Liver (tissue), 9 donors: ENCODE data around the gene STXBP4. TPM values are rescaled to one million over a fixed set of nuclear protein-coding genes. Genes with fewer than 3 reads are reported as not detected.

Source experiments
- DNase-seq: peaks from one replicate; pipeline ENCODE4 v3.0.0-alpha.2; 2017; ENCODE audit warnings: low spot score
- H3K27ac ChIP-seq, 2 donors: one replicate each; pipeline ENCODE4 v1.7.0; 2013; ENCODE audit warnings: inconsistent platforms in 2 of 2, low read length in 2 of 2, control low read depth in 1 of 2, low read depth in 1 of 2, mild to moderate bottlenecking in 1 of 2
- H3K27me3 ChIP-seq, 4 donors: one replicate each; pipeline versions ENCODE4 v1.6.1 to v1.7.0; 2013; ENCODE audit warnings: low read length in 3 of 4, inconsistent platforms in 1 of 4, mild to moderate bottlenecking in 1 of 4, moderate library complexity in 1 of 4; ENCODE audit not compliant: control insufficient read depth in 4 of 4, insufficient read depth in 4 of 4
- H3K36me3 ChIP-seq, 4 donors: one replicate each; pipeline versions ENCODE4 v1.6.1 to v1.7.0; 2013; ENCODE audit warnings: low read length in 3 of 4, mild to moderate bottlenecking in 3 of 4, low read depth in 1 of 4, moderate library complexity in 1 of 4; ENCODE audit not compliant: control insufficient read depth in 4 of 4, insufficient read depth in 3 of 4
- H3K4me1 ChIP-seq, 4 donors: one replicate each; pipeline versions ENCODE4 v1.6.1 to v1.7.0; 2013; ENCODE audit warnings: low read length in 3 of 4, mild to moderate bottlenecking in 3 of 4, moderate library complexity in 1 of 4; ENCODE audit not compliant: control insufficient read depth in 4 of 4, insufficient read depth in 4 of 4
- H3K4me3 ChIP-seq, 3 donors: one replicate each; pipeline versions ENCODE4 v1.6.1 to v1.7.0; 2013; ENCODE audit warnings: low read length in 3 of 3, control low read depth in 1 of 3, low read depth in 1 of 3, mild to moderate bottlenecking in 1 of 3
- H3K9ac ChIP-seq, 2 donors: one replicate each; pipeline ENCODE4 v1.7.0; 2013; ENCODE audit warnings: low read length in 2 of 2, mild to moderate bottlenecking in 2 of 2, moderate library complexity in 2 of 2, control low read depth in 1 of 2, low read depth in 1 of 2
- H3K9me3 ChIP-seq, 4 donors: one replicate each; pipeline versions ENCODE4 v1.6.1 to v1.7.0; 2013; ENCODE audit warnings: low read length in 3 of 4; ENCODE audit not compliant: control insufficient read depth in 4 of 4
- ATF3 ChIP-seq: IDR thresholded peaks from 2 replicates; pipeline ENCODE4 v1.6.1; 2016; ENCODE audit warnings: antibody characterized with exemption
- EGR1 ChIP-seq, 2 donors: IDR thresholded peaks; 2 replicates each; pipeline ENCODE4 v1.6.1; 2016 to 2018; ENCODE audit warnings: antibody characterized with exemption in 2 of 2, low read depth in 2 of 2
- GABPA ChIP-seq, 2 donors: IDR thresholded peaks in 1 of 2; conservative IDR thresholded peaks in 1 of 2; 2 replicates each; pipeline ENCODE4 v1.6.1; 2016; ENCODE audit warnings: antibody characterized with exemption in 2 of 2, mild to moderate bottlenecking in 1 of 2, moderate library complexity in 1 of 2
- HNF4A ChIP-seq, 2 donors: conservative IDR thresholded peaks; 2 replicates each; pipeline ENCODE4 v1.6.1; 2016; ENCODE audit warnings: antibody characterized with exemption in 2 of 2, mild to moderate bottlenecking in 2 of 2
- HNF4G ChIP-seq: IDR thresholded peaks from 2 replicates; pipeline ENCODE4 v1.6.1; 2016; ENCODE audit warnings: antibody characterized with exemption
- JUND ChIP-seq, 2 donors: IDR thresholded peaks; 2 replicates each; pipeline ENCODE4 v1.6.1; 2016; ENCODE audit warnings: antibody characterized with exemption in 2 of 2
- NR2F2 ChIP-seq: IDR thresholded peaks from 2 replicates; pipeline ENCODE4 v1.6.1; 2016; ENCODE audit warnings: antibody characterized with exemption
- RXRA ChIP-seq, 2 donors: IDR thresholded peaks; 2 replicates each; pipeline ENCODE4 v1.6.1; 2017 to 2018; ENCODE audit warnings: antibody characterized with exemption in 2 of 2, mild to moderate bottlenecking in 1 of 2
- SP1 ChIP-seq: IDR thresholded peaks from 2 replicates; pipeline ENCODE4 v1.6.1; 2018; ENCODE audit warnings: antibody characterized with exemption, mild to moderate bottlenecking
- YY1 ChIP-seq: IDR thresholded peaks from 2 replicates; pipeline ENCODE4 v1.6.1; 2016; ENCODE audit warnings: antibody characterized with exemption, mild to moderate bottlenecking
- WGBS: extraction: QIAGEN DNeasy Blood & Tissue Kit; methylation state at CpG from one replicate; pipeline ENCODE4 v1.1.7; 2013; 5-methylcytosine and 5-hydroxymethylcytosine counted together
- polyA plus RNA-seq, 2 donors: library from polyadenylated mRNA; stranded (reverse) in 1 of 2; unstranded in 1 of 2; fragments of 200-250 nt in 1 of 2; fragments of >200 nt in 1 of 2; fragmentation: Nextera tagmentation in 1 of 2; extraction: Ambion mirVana in 1 of 2; gene quantifications; one replicate each; pipeline versions ENCODE4 v1.2.1 to v1.2.3, GENCODE V29; 2013 to 2015
- total RNA-seq, 2 donors: library from RNA; depleted of rRNA; stranded (reverse); fragments of >200 nt; gene quantifications; one replicate each; pipeline ENCODE4 v1.2.3, GENCODE V29; 2014
- TF ChIP-seq, protein P1 (sequence below): IDR thresholded peaks from 2 replicates; pipeline ENCODE4 v1.6.1; 2016; ENCODE audit warnings: antibody characterized with exemption
- TF ChIP-seq, protein P2 (sequence below): fragments of 150-350 bp; IDR thresholded peaks from 2 replicates; pipeline ENCODE4 v1.5.1; 2017; ENCODE audit warnings: improper control_type of control experiment, low read depth, low read length; ENCODE audit not compliant: missing input control
- TF ChIP-seq, protein P3 (sequence below): IDR thresholded peaks from 2 replicates; pipeline ENCODE4 v1.6.1; 2016; ENCODE audit warnings: antibody characterized with exemption
- TF ChIP-seq, protein P4 (sequence below): IDR thresholded peaks from 2 replicates; pipeline ENCODE4 v1.6.1; 2016; ENCODE audit warnings: antibody characterized with exemption, mild to moderate bottlenecking
- donor health status: healthy.
- donor health status: healthy.
- donor health status: healthy.
- donor health status: healthy.
- donor health status: healthy.

The STXBP4 gene
- total and polyA plus RNA-seq, 4 donors: 1.5 to 12.6 (median 3.5) TPM

GRCh38 chr17:55167024-55167725 is 198.6 kb downstream of the STXBP4 start:
- TF ChIP-seq SP1 (no peak), ATF3 (no peak), NR2F2 (no peak), HNF4G (no peak), RXRA (IDR thresholded peaks at IDR 0.05) (no peak), EGR1 (IDR thresholded peaks at IDR 0.05; ENCODE audit: low read depth in 2 of 2) (no peak), YY1 (no peak), JUND (IDR thresholded peaks at IDR 0.05) (no peak)
- TF ChIP-seq, protein P1, sequence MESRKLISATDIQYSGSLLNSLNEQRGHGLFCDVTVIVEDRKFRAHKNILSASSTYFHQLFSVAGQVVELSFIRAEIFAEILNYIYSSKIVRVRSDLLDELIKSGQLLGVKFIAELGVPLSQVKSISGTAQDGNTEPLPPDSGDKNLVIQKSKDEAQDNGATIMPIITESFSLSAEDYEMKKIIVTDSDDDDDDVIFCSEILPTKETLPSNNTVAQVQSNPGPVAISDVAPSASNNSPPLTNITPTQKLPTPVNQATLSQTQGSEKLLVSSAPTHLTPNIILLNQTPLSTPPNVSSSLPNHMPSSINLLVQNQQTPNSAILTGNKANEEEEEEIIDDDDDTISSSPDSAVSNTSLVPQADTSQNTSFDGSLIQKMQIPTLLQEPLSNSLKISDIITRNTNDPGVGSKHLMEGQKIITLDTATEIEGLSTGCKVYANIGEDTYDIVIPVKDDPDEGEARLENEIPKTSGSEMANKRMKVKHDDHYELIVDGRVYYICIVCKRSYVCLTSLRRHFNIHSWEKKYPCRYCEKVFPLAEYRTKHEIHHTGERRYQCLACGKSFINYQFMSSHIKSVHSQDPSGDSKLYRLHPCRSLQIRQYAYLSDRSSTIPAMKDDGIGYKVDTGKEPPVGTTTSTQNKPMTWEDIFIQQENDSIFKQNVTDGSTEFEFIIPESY: no peak
- TF ChIP-seq, protein P2, sequence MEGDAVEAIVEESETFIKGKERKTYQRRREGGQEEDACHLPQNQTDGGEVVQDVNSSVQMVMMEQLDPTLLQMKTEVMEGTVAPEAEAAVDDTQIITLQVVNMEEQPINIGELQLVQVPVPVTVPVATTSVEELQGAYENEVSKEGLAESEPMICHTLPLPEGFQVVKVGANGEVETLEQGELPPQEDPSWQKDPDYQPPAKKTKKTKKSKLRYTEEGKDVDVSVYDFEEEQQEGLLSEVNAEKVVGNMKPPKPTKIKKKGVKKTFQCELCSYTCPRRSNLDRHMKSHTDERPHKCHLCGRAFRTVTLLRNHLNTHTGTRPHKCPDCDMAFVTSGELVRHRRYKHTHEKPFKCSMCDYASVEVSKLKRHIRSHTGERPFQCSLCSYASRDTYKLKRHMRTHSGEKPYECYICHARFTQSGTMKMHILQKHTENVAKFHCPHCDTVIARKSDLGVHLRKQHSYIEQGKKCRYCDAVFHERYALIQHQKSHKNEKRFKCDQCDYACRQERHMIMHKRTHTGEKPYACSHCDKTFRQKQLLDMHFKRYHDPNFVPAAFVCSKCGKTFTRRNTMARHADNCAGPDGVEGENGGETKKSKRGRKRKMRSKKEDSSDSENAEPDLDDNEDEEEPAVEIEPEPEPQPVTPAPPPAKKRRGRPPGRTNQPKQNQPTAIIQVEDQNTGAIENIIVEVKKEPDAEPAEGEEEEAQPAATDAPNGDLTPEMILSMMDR: no peak
- TF ChIP-seq, protein P3, sequence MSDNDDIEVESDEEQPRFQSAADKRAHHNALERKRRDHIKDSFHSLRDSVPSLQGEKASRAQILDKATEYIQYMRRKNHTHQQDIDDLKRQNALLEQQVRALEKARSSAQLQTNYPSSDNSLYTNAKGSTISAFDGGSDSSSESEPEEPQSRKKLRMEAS: no peak
- TF ChIP-seq, protein P4, sequence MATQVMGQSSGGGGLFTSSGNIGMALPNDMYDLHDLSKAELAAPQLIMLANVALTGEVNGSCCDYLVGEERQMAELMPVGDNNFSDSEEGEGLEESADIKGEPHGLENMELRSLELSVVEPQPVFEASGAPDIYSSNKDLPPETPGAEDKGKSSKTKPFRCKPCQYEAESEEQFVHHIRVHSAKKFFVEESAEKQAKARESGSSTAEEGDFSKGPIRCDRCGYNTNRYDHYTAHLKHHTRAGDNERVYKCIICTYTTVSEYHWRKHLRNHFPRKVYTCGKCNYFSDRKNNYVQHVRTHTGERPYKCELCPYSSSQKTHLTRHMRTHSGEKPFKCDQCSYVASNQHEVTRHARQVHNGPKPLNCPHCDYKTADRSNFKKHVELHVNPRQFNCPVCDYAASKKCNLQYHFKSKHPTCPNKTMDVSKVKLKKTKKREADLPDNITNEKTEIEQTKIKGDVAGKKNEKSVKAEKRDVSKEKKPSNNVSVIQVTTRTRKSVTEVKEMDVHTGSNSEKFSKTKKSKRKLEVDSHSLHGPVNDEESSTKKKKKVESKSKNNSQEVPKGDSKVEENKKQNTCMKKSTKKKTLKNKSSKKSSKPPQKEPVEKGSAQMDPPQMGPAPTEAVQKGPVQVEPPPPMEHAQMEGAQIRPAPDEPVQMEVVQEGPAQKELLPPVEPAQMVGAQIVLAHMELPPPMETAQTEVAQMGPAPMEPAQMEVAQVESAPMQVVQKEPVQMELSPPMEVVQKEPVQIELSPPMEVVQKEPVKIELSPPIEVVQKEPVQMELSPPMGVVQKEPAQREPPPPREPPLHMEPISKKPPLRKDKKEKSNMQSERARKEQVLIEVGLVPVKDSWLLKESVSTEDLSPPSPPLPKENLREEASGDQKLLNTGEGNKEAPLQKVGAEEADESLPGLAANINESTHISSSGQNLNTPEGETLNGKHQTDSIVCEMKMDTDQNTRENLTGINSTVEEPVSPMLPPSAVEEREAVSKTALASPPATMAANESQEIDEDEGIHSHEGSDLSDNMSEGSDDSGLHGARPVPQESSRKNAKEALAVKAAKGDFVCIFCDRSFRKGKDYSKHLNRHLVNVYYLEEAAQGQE: no peak
- Histone ChIP-seq H3K9me3 (peaks cover 0 to 2% (median 0%) of the 10 kb centered on the region in 4 donors), H3K27ac (no peak overlapping the region), H3K4me3 (no peak overlapping the region), H3K4me1 (no peaks in the 10 kb centered on the region), H3K9ac (no peak overlapping the region), H3K36me3 (no peaks in the 10 kb centered on the region), H3K27me3 (no peaks in the 10 kb centered on the region)
- 83% methylated on average over 2 of the region's 2 CpGs for WGBS
- no peak for DNase-seq

- Histone ChIP-seq H3K27ac (no peak overlapping the region), H3K4me3 (no peak overlapping the region), H3K9ac (no peak overlapping the region), H3K9me3 (peaks cover 0 to 3% (median under 1%) of the 10 kb centered on the region in 4 donors), H3K27me3 (no peaks in the 10 kb centered on the region), H3K4me1 (no peaks in the 10 kb centered on the region), H3K36me3 (no peaks in the 10 kb centered on the region)
- WGBS: 84% methylated on average over 5 of the region's 5 CpGs
- DNase-seq: no peak
- TF ChIP-seq NR2F2 (no peak), RXRA (IDR thresholded peaks at IDR 0.05) (no peak), YY1 (no peak), EGR1 (IDR thresholded peaks at IDR 0.05; ENCODE audit: low read depth in 2 of 2) (no peak), SP1 (no peak), HNF4G (no peak), HNF4A (conservative IDR thresholded peaks at IDR 0.05) (no peak), ATF3 (no peak), GABPA (IDR thresholded peaks at IDR 0.05 in 1 of 2, conservative IDR thresholded peaks at IDR 0.05 in 1 of 2) (no peak)
- TF ChIP-seq, protein P1: no peak
- TF ChIP-seq, protein P3: no peak
Observed at GRCh38 chr17:55168958-55169687, 200.6 kb downstream of the STXBP4 start.
